ENCODE data around the gene SLC2A5. TPM values are rescaled to one million over a fixed set of nuclear protein-coding genes. Genes with fewer than 3 reads are reported as not detected.

Gene SLC2A5
- total and polyA plus RNA-seq, 2 of the 4 experiments (the other 2 are of a cell fraction) = 0.03 to 0.18 TPM

DNA sequence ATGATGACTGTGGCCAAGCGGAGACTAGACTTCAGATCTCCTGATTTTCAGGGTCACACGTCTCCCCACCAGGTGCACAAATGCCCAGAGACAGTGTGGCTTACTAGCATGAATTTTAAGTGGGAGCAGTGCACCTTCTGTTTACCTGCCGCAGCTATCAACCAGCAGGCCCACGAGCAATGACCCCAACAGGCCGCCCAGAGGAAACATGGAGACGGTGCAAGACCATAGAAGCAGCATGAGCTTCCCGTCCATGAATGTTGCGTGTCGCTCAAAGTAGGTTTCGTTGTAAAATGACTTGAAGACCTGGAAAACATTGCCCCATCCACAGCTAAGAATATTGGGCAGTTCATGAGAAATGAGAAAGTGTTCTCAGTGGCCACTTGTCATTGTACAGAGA is 46.7 kb downstream of the SLC2A5 start:
- ChIA-PET POLR2A (ENCODE audit: unreplicated experiment) (no interaction called here), CTCF (no interaction called here)
- Histone ChIP-seq H2BK15ac (ENCODE audit: low read depth, low read length) (no peak overlapping the region), H3K36me3 (ENCODE audit: control insufficient read depth, insufficient read depth, low read length) (no peaks in the 10 kb centered on the region), H3K14ac (replicated peaks; ENCODE audit: low read depth, low read length) (no peak overlapping the region), H3K9me1 (ENCODE audit: insufficient read depth, low read length) (no peaks in the 10 kb centered on the region), H2BK120ac (ENCODE audit: low read depth, low read length) (no peak overlapping the region), H2AK9ac (replicated peaks; ENCODE audit: low read depth, low read length, poor library complexity) (no peak overlapping the region), H3K18ac (ENCODE audit: low read depth, low read length) (no peak overlapping the region), H3K56ac (ENCODE audit: extremely low read depth, insufficient read depth, low read length) (no peak overlapping the region), H3K79me1 (ENCODE audit: low read depth in 1 of 2, low read length in 2 of 2) (no peaks in the 10 kb centered on the region), H4K91ac (ENCODE audit: insufficient read depth, low read depth, low read length) (no peak overlapping the region), H2BK5ac (ENCODE audit: low read depth, low read length, poor library complexity, severe bottlenecking) (no peak overlapping the region), H3K9ac (ENCODE audit: low read depth, low read length) (no peak overlapping the region), H3K23ac (ENCODE audit: low read depth, low read length) (no peak overlapping the region), H4K5ac (ENCODE audit: low read depth, low read length) (no peak overlapping the region), H4K8ac (ENCODE audit: low read depth in 2 of 2, low read length in 2 of 2) (no peak overlapping the region), H2AK5ac (ENCODE audit: low read depth, low read length) (no peak overlapping the region), H3K27ac (ENCODE audit: insufficient read depth, low read length) (no peak overlapping the region), H2BK20ac (ENCODE audit: low read depth, low read length) (no peak overlapping the region), H3K4me1 (ENCODE audit: control insufficient read depth, insufficient read depth, low read length) (no peaks in the 10 kb centered on the region), H3K4me2 (ENCODE audit: low read depth, low read length) (no peak overlapping the region), H3K4ac (ENCODE audit: low read depth, low read length) (no peak overlapping the region), H3K9me3 (ENCODE audit: control insufficient read depth, insufficient read depth, low read length) (no peaks in the 10 kb centered on the region), H3K27me3 (ENCODE audit: control insufficient read depth, insufficient read depth, low read length) (peaks cover 14% of the 10 kb centered on the region), H4K20me1 (ENCODE audit: insufficient read depth, low read length) (no peaks in the 10 kb centered on the region), H2AFZ (replicated peaks; ENCODE audit: low read length, poor library complexity) (no peak overlapping the region), H3K4me3 (ENCODE audit: insufficient read depth, low read depth, low read length) (no peak overlapping the region)
- DNase-seq = no peak
- dilution Hi-C loops (cut with HindIII; ENCODE audit: low sequenced_read_pairs, unreplicated experiment) (no loop called here), in situ Hi-C loops (cut with MboI; ENCODE audit: low sequenced_read_pairs) (no loop called here), intact Hi-C loops (cut with micrococcal nuclease) (no loop called here)
- no peak for TF ChIP-seq MAZ (IDR thresholded peaks at IDR 0.05; ENCODE audit: borderline replicate concordance, low read depth, low read length)
- no peak for TF ChIP-seq CEBPB (IDR thresholded peaks at IDR 0.05; ENCODE audit: low read depth, low read length)
- TF ChIP-seq RAD21 (IDR thresholded peaks at IDR 0.05; ENCODE audit: low read length) = no peak
- TF ChIP-seq USF2 (IDR thresholded peaks at IDR 0.05; ENCODE audit: low read depth, low read length) = no peak
- TF ChIP-seq FOS (IDR thresholded peaks at IDR 0.05; ENCODE audit: low read depth, low read length) = no peak
- no peak for TF ChIP-seq ELK1 (IDR thresholded peaks at IDR 0.05; ENCODE audit: borderline replicate concordance, low read depth, low read length)
- no peak for TF ChIP-seq SMC3 (IDR thresholded peaks at IDR 0.05; ENCODE audit: low read depth, low read length)
- no peak for TF ChIP-seq CHD1 (IDR thresholded peaks at IDR 0.05; ENCODE audit: low read depth, low read length)
- TF ChIP-seq MAFK (IDR thresholded peaks at IDR 0.05; ENCODE audit: low read depth, low read length) = no peak
- no peak for TF ChIP-seq RFX5 (IDR thresholded peaks at IDR 0.05; ENCODE audit: low read depth, low read length)
- TF ChIP-seq MXI1 (IDR thresholded peaks at IDR 0.05; ENCODE audit: borderline replicate concordance, low read depth, low read length) = no peak
- no peak for ATAC-seq (ENCODE audit: low read depth)
- no TSS peak for BruUV-seq (replicated peaks)
- 80% methylated on average over 4 of the region's 10 CpGs; no CpG with 5 or more reads in 1 of the 2 experiments for WGBS, 2 experiments (ENCODE audit: extremely low coverage in 2 of 2, insufficient read length in 1 of 2)
